Measurements from ENCODE around the gene DCDC2B.
A peak's percentile ranks its signal among the peaks of the same experiment; 100 is the strongest.

The DCDC2B gene

GRCh38 chr1:32197074-32197473 is 11.8 kb upstream of the DCDC2B start:
- DNase-seq, result no peak

DNA sequence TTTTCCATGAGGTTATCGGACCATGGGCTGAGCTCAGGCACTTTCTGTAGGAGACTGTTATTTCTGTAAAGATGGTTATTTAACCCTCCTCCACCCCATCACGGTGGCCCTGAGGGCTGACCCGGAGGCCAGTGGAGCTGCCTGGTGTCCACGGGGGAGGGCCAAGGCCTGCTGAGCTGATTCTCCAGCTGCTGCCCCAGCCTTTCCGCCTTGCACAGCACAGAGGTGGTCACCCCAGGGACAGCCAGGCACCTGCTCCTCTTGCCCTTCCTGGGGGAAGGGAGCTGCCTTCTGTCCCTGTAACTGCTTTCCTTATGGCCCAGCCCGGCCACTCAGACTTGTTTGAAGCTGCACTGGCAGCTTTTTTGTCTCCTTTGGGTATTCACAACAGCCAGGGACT is 11.1 kb upstream of the DCDC2B start:
- no peak for DNase-seq

GRCh38 chr1:32198237-32199042 is 10.4 kb upstream of the DCDC2B start:
- no peak for DNase-seq

- no peak for DNase-seq
These were observed 9.7 kb upstream of the DCDC2B start for GRCh38 chr1:32199043-32199716.

GRCh38 chr1:32199717-32200072 is 9.2 kb upstream of the DCDC2B start:
- no peak for DNase-seq

GRCh38 chr1:32200226-32201010 is 8.5 kb upstream of the DCDC2B start, which contains the start of gene CCDC28B:
Gene CCDC28B, plus strand, starts transcription at chr1:32200595. Its CDS starts 1,341 bp downstream, at chr1:32201936.
- DNase-seq, result peak; percentile 48 to 68 (median 64)

DNA sequence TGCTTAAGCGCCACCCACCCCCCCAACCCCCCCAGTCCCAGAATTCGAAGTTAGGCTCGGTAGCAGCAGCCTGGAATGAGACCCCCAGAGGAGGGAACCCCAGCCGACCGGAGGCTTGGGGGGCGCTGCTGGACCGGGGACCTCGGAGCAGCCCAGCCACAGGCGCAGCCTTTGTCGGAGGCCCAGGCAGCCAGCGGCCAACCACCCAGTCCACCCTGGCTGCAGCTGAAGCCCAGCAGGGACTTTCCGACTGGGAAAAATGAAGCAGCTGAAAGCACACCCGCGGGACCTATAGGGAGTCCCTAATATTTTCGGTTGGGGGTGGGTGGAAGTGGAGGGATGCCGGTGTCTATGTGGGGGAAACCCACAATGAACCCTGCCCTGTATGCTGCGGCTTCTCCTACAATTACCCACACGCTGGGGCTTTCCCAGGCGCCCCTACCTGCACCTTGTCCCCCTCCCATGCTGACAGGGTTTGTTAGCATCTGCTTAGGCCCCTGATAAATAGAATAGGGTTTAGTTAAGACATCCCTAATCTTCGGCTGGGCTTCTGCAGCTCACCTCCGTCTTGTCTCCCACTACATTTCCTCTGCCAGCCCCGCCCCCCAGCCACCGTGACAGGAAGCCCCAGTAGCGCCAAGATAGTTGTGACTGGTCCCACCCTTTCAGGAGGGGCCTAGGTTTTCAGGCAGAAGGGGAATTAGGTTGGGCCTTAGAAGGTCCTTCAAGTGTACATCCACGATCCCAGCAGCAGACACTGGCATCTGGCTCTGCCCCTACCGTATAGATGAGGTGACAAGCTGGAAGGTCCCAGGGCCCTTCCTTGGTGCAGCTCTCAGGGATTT is 7.7 kb upstream of the DCDC2B start:
- DNase-seq, result peak; percentile 43 to 69 (median 60)

GRCh38 chr1:32204943-32205361 is 3.9 kb upstream of the DCDC2B start:
- DNase-seq, result no peak

GRCh38 chr1:32205401-32206370 is 3.2 kb upstream of the DCDC2B start, which contains the start of gene IQCC:
Gene IQCC, plus strand, starts transcription at chr1:32205671. Its CDS starts 11 bp downstream, at chr1:32205682.
- DNase-seq, result peak; percentile 85 to 94 (median 90)

DNA sequence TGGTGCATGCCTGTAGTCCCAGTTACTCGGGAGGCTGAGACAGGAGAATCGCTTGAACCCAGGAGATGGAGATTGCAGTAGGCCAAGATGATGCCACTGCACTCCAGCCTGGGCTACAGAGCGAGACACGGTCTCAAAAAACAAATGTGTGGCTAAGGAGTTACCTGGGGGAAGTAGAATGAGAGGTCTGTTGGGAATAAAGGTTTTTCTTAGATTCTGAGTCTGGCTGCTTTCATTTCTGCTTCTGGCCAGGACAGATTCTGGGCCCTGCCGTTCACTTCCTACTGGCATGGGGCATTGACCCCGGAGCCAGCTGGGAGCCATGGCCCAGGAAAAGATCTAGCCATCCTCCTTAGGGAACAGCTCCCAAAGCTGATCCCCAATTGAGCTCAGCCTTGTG is 420 bp upstream of the DCDC2B start:
- DNase-seq, result no peak

- DNase-seq, result peak; percentile 67 to 78 (median 72)
These were observed 7.0 kb downstream of the DCDC2B start for GRCh38 chr1:32215629-32216480.

- DNase-seq, result peak in 3 of 4 experiments; percentile 50 to 57 (median 50)
These were observed 7.7 kb downstream of the DCDC2B start for GRCh38 chr1:32216566-32216965.

GRCh38 chr1:32219022-32219421 is 10.1 kb downstream of the DCDC2B start:
- DNase-seq, result no peak

DNA sequence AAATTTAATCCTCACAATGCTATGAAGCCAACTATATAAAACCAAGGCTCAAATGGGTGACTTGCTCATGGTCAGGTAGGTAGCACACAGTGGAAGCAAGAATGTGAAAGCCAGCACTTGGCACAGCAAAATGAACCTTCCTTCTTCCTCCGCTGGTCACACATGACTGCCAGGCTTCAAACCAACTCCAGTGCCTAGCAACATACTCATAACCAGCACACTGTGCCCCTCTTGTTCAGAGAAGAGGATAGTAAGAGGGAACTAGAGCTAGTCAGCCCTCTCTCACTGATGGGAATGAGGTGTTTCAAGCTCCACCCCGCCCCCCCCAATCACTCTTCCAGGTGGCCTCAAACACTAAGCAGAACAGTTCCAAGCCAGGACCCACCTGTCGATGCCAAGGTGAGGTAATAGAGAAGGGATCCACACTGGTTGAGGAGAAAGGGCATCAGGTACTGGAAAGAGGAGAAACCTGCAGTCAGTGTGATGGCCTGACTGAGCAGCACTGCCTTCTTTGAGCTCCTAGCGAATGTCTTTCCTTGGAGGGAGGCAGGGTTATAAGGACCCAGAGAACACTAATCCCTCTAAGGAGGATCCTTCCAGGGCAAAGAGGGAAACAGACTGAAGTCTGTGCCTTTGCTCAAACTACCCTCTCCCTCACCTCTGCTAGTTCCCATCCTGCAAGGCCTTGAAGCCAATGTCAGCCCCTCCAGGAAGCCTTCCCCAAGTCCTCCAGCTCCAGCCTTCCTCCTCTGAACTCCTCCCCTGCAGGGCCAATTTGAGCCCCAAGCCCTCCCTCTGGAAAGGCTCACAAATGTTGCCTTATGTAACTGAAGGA is 12.1 kb downstream of the DCDC2B start:
- no peak for DNase-seq

DNA sequence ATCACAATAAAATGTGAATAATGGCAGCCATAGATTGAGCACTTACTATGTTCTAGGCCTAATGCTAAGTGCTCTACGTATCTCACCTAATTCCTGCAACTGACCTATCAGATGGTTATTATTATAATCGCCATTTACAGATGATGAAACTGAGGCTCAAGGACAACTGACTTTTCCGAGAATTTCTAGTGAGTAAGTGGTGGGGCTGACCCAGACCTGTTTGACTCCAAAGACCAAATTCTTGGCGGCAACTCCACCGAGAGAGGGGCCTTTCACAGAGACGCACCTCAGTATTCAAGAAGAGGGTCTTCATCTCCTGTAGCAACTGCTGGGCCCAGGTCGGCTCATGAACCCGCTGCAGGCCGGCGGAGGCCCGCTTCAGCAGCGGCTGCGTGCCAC is 12.7 kb downstream of the DCDC2B start:
- DNase-seq, result no peak

DNA sequence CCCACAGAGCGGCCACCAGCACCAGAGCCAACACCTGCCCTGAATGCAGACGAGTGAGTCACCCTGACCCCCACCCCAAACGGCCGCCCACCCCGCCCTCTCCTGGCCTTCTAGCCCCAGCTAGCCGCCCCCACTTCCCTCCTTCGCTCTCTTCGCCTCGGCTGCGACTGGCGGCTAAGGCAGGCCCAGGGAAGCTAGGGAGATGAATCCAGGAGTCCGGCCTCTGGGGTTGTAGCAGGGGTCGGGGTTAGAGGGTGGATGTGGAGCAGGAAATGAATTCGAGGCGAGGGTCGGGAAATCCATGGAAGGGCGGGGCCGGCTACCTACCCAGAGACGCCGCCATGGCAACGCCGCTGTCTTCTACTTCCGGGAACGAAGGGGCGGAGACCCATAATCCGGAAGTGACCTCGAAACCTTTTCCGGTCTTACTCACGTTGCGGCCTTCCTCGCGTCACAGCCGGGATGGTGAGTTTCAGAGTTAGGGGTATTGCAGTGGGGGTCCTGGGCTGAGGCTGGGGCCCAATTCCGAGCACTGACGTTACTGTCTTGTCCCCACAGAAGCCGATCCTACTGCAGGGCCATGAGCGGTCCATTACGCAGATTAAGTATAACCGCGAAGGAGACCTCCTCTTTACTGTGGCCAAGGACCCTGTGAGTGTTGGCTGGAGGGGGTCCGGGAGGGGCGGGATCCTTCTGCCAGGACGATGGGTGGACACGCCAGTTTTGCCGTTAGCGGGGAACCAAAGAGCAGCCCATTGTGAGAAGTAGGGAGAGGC is 13.3 kb downstream of the DCDC2B start, which contains the start of the genes EIF3I and TMEM234:
EIF3I (plus strand) TSS at position 428 of the 776 bp plus-strand sequence; CDS start at position 463, 35 bp downstream.
TMEM234 (minus strand) TSS at position 374 of the 776 bp plus-strand sequence; CDS start at position 343, 31 bp downstream.
- DNase-seq, result peak; percentile 93 to 96 (median 96)

- DNase-seq, result no peak
These were observed 14.8 kb downstream of the DCDC2B start for GRCh38 chr1:32223683-32224082.

DNA sequence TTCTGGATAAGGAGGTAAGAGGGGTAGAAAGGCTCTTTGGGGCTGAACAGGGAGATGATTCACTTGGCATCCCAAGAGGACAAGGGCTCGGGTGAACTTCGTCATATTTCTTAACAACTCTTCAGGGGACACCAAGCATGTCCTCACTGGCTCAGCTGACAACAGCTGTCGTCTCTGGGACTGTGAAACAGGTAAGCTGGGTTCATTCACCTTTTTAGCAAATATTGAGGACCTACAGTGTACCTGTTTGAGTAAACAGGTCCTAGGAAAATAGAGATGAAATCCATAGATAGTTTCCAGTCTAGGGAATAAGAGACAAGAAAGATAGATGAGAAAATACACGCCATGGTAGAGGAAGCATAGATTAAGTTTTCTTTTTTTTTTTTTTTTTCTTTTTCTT is 15.4 kb downstream of the DCDC2B start:
- DNase-seq, result no peak

Measured in suppressor macrophage (primary cell).